Keratinocyte (primary cell): ENCODE measurements around the gene XPA. TPM values are rescaled to one million over a fixed set of nuclear protein-coding genes. Genes with fewer than 3 reads are reported as not detected.

Experiments used
- DNase-seq: peaks from one replicate; pipeline ENCODE4 v3.0.0-alpha.2; 2011; ENCODE audit warnings: low read depth, missing footprints, low spot score
- FAIRE-seq: peaks from 2 replicates; lab custom pipeline; 2011; peaks lifted over from hg19 to GRCh38; lab: Jason Lieb, UNC
- H2AFZ ChIP-seq: 2 replicates; pipeline ENCODE4 v1.6.0; 2012; ENCODE audit warnings: low read length, control low read depth, inconsistent platforms; ENCODE audit not compliant: control insufficient read depth
- H3K27ac ChIP-seq: 2 replicates; pipeline ENCODE4 v1.5.1; 2011; ENCODE audit warnings: low read length; ENCODE audit not compliant: control insufficient read depth, insufficient read depth
- H3K27me3 ChIP-seq: 3 replicates; pipeline ENCODE4 v1.6.0; 2011; ENCODE audit warnings: low read length; ENCODE audit not compliant: control insufficient read depth, insufficient read depth; ENCODE audit errors: extremely low read depth
- H3K36me3 ChIP-seq, 2 experiments: 2 replicates in 1 of 2; 3 replicates in 1 of 2; pipeline ENCODE4 v1.5.1; 2011; ENCODE audit warnings: low read length in 2 of 2, mild to moderate bottlenecking in 1 of 2; ENCODE audit not compliant: control insufficient read depth in 2 of 2, insufficient read depth in 2 of 2; ENCODE audit errors: extremely low read depth in 1 of 2
- H3K4me1 ChIP-seq: 3 replicates; pipeline ENCODE4 v1.5.1; 2011; ENCODE audit warnings: low read length; ENCODE audit not compliant: control insufficient read depth, insufficient read depth; ENCODE audit errors: extremely low read depth
- H3K4me2 ChIP-seq: 3 replicates; pipeline ENCODE4 v1.6.0; 2011; ENCODE audit warnings: low read depth, low read length; ENCODE audit not compliant: control insufficient read depth, insufficient read depth; ENCODE audit errors: extremely low read depth
- H3K4me3 ChIP-seq, 3 experiments: fragments of 200-600 bp in 1 of 3; sonication (generic) in 1 of 3; 2 replicates in 2 of 3; 3 replicates in 1 of 3; pipeline ENCODE4 v1.5.1; 2011 to 2016; ENCODE audit warnings: low read length in 3 of 3, mild to moderate bottlenecking in 3 of 3, control low read depth in 2 of 3, inconsistent platforms in 1 of 3, low read depth in 1 of 3, mixed read lengths in 1 of 3, mixed run types in 1 of 3, moderate library complexity in 1 of 3; ENCODE audit not compliant: control insufficient read depth in 2 of 3, insufficient read depth in 2 of 3; ENCODE audit errors: extremely low read depth in 1 of 3
- H3K79me2 ChIP-seq: 2 replicates; pipeline ENCODE4 v1.6.0; 2012; ENCODE audit warnings: low read length; ENCODE audit not compliant: control insufficient read depth, insufficient read depth
- H3K9ac ChIP-seq: 3 replicates; pipeline ENCODE4 v1.6.0; 2011; ENCODE audit warnings: low read length; ENCODE audit not compliant: control insufficient read depth, insufficient read depth; ENCODE audit errors: extremely low read depth
- H3K9me1 ChIP-seq: 3 replicates; pipeline ENCODE4 v1.6.0; 2011; ENCODE audit warnings: low read length; ENCODE audit not compliant: control insufficient read depth, insufficient read depth; ENCODE audit errors: extremely low read depth
- H3K9me3 ChIP-seq: 2 replicates; pipeline ENCODE4 v1.5.1; 2012; ENCODE audit warnings: low read depth, low read length; ENCODE audit not compliant: control insufficient read depth
- H4K20me1 ChIP-seq: 3 replicates; pipeline ENCODE4 v1.6.0; 2011; ENCODE audit warnings: low read length; ENCODE audit not compliant: control insufficient read depth, insufficient read depth; ENCODE audit errors: extremely low read depth
- EZH2 ChIP-seq: IDR thresholded peaks from one replicate; pipeline ENCODE4 v1.6.1; 2012; ENCODE audit warnings: inconsistent platforms, mild to moderate bottlenecking, low read length, moderate library complexity
- dilution Hi-C: fragments of 300-500 bp; cut with MboI; formaldehyde crosslinking; loops from one replicate; pipeline ENCODE4 v1.7.0; 2020; ENCODE audit warnings: low sequenced_read_pairs; ENCODE audit not compliant: extremely low pct_ligation_motif_present
- polyA plus RNA-seq, 5 experiments: library from polyadenylated mRNA; depleted of rRNA in 3 of 5; stranded (reverse) in 3 of 5; stranded (forward) in 1 of 5; unstranded in 1 of 5; fragments of >200 nt; gene quantifications; 1 replicate in 1 of 5; 2 replicates in 3 of 5; 3 replicates in 1 of 5; pipeline versions ENCODE4 v1.2.1 to v1.2.3, GENCODE V29; 2011 to 2012; ENCODE audit warnings: missing spikeins in 2 of 5, low read depth in 1 of 5, low replicate concordance in 1 of 5
- TF ChIP-seq, protein P1 (sequence below), 3 experiments: IDR thresholded peaks in 1 of 3; conservative IDR thresholded peaks in 1 of 3; optimal IDR thresholded peaks in 1 of 3; 2 replicates in 2 of 3; 3 replicates in 1 of 3; pipeline versions ENCODE3 to v1.5.1; 2011; ENCODE audit warnings: low read length in 3 of 3, mild to moderate bottlenecking in 3 of 3, moderate library complexity in 2 of 3, control low read depth in 1 of 3, inconsistent platforms in 1 of 3; ENCODE audit not compliant: insufficient read depth in 2 of 3; ENCODE audit errors: extremely low read depth in 1 of 3

XPA gene
- polyA plus RNA-seq, 1 donor (not counting 4 experiments of a cell fraction or from before 2014, with no cell fraction given): 4.1 TPM

DNA sequence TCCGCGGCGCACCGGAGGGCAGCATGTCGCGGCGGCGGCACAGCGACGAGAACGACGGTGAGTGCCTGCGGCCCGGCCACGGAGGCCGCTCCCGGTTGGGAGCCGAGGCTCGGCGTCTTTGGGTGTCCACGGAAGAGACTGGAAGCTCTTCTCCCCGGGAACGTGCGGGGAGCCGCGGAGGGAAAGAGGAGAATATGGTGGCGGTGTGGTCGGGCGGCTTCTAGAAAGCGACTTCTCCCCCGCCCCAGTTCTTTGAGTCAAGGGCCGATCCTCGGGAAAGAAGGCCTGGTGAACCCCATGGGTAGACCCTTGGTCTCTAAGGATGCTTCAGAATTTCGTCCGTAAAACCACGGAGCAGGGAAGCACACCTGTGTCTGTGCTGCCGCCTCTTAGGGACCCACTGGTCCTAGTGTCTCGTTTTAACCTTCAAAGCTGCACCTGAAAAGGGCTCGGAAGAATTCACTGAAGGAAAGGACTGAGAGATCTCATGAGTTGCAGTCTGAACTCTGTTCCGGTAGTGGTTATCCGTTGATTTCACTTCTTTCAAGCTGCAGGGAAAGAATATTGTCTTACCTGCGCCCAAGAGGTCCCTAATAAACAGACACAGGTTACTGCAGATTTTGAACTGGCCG is 63.2 kb downstream of the XPA start:
- Histone ChIP-seq H4K20me1 (peaks cover 3% of the 10 kb centered on the region), H2AFZ (peak overlapping the region; percentile 80), H3K4me1 (peaks cover 25% of the 10 kb centered on the region), H3K4me3 (peak overlapping the region; percentile 87 to 99 (median 98)), H3K9me1 (peaks cover 5% of the 10 kb centered on the region), H3K27me3 (no peaks in the 10 kb centered on the region), H3K36me3 (peaks cover 3 to 5% of the 10 kb centered on the region in 2 experiments), H3K9me3 (no peaks in the 10 kb centered on the region), H3K79me2 (peaks cover 72% of the 10 kb centered on the region), H3K9ac (peak overlapping the region; percentile 100), H3K4me2 (peak overlapping the region; percentile 88), H3K27ac (peak overlapping the region; percentile 100)
- TF ChIP-seq, protein P1, sequence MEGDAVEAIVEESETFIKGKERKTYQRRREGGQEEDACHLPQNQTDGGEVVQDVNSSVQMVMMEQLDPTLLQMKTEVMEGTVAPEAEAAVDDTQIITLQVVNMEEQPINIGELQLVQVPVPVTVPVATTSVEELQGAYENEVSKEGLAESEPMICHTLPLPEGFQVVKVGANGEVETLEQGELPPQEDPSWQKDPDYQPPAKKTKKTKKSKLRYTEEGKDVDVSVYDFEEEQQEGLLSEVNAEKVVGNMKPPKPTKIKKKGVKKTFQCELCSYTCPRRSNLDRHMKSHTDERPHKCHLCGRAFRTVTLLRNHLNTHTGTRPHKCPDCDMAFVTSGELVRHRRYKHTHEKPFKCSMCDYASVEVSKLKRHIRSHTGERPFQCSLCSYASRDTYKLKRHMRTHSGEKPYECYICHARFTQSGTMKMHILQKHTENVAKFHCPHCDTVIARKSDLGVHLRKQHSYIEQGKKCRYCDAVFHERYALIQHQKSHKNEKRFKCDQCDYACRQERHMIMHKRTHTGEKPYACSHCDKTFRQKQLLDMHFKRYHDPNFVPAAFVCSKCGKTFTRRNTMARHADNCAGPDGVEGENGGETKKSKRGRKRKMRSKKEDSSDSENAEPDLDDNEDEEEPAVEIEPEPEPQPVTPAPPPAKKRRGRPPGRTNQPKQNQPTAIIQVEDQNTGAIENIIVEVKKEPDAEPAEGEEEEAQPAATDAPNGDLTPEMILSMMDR (optimal IDR thresholded peaks at IDR 0.05 in 1 of 3, IDR thresholded peaks at IDR 0.05 in 1 of 3, conservative IDR thresholded peaks at IDR 0.05 in 1 of 3; ENCODE audit: extremely low read depth in 1 of 3, insufficient read depth in 2 of 3, low read length in 3 of 3): no peak
- no peak for TF ChIP-seq EZH2
- FAIRE-seq (no peak), DNase-seq (no peak)
- dilution Hi-C loops: no loop called here

DNA sequence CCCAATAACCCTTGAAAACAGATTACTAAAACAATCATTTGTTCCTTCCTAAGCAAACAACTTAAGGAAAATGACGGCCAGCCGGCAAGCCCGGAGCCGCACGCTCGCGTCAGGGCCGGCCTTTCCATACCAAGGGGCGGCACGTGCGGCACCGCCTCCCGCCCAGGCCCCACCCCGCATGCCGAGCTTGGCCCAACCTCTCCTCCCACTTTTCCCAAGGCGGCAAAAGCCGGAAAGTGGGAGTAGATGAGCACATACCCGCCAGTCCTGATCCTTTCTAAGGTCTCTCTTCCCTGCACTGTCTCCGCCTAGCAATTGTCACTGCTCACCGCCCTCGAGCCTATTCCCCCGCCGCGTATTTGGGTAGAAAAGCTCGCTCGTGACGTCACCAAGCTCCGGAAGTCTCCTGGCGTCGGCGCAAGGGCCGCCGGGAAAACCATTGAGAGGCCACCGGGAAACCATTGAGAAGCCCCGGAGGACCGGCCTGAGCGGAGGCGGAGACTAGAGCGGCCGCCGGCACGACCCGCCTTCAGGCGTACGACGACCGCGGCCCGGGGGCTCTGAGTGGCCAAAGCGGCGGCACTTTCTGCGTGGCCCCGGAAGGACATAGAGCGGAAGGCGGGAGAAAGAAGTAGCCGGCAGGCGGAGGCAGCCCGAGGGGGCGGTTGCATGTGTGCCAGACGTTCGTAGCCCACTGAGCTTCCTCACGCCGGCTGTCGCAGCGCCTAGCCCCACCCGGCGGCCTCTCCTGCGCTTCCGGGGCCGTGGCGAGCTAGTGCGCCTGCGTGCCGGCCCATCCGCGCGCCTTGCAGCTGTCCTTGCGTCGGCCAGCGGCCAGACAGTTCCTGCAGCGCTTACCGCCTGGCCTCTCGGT is 63.9 kb downstream of the XPA start, which contains the start of the genes NCBP1 and TSTD2:
NCBP1 (plus strand) TSS at position 837 of the 874 bp plus-strand sequence. CDS start 61 bp downstream, outside the sequence.
TSTD2 (minus strand) TSS at position 384 of the 874 bp plus-strand sequence. CDS start 5,806 bp downstream, outside the sequence.
- peaks cover 2% of the 10 kb centered on the region for H3K9me1 ChIP-seq
- H4K20me1 ChIP-seq: peaks cover under 1% of the 10 kb centered on the region
- FAIRE-seq: no peak
- dilution Hi-C loops: no loop called here
- DNase-seq: peak; percentile 71
- peak within 1 kb of the TSS; percentile 99 for H2AFZ ChIP-seq
- no peak for TF ChIP-seq EZH2
- TF ChIP-seq, protein P1 (optimal IDR thresholded peaks at IDR 0.05 in 1 of 3, IDR thresholded peaks at IDR 0.05 in 1 of 3, conservative IDR thresholded peaks at IDR 0.05 in 1 of 3; ENCODE audit: extremely low read depth in 1 of 3, insufficient read depth in 2 of 3, low read length in 3 of 3): no peak
- peaks cover 69% of the 10 kb centered on the region for H3K79me2 ChIP-seq
- peak within 1 kb of the TSS; percentile 100 for H3K27ac ChIP-seq
- H3K9me3 ChIP-seq: no peaks in the 10 kb centered on the region
- peaks cover 25% of the 10 kb centered on the region for H3K4me1 ChIP-seq
- H3K36me3 ChIP-seq: peaks cover under 1 to 2% of the 10 kb centered on the region in 2 experiments
- no peaks in the 10 kb centered on the region for H3K27me3 ChIP-seq
- H3K9ac ChIP-seq: peak within 1 kb of the TSS; percentile 100
- peak within 1 kb of the TSS; percentile 100 for H3K4me2 ChIP-seq
- H3K4me3 ChIP-seq: peak within 1 kb of the TSS; percentile 87 to 99 (median 98)
